Endothelial cell of umbilical vein (primary cell): ENCODE data around the gene TMEM61. TPM values are rescaled to one million over a fixed set of nuclear protein-coding genes. Genes with fewer than 3 reads are reported as not detected.
"Not testable (repeated sequence)": the region's sequence is repeated elsewhere in the genome, so short reads cannot be mapped to it uniquely, and the experiment has no call there.

Source experiments
- BruUV-seq: library from RNA; stranded (reverse); fragments of 400-500 nt; replicated peaks from 2 replicates; lab custom pipeline; 2021; lab: Mats Ljungman, UMichigan
- CTCF ChIA-PET: fragments of 300-600, 350-600 bp; sonication (Branson Sonifier 250); formaldehyde crosslinking; loops from one replicate; lab custom pipeline; 2021; ENCODE audit warnings: antibody characterized with exemption, inconsistent platforms; lab: Charles Lee
- POLR2A ChIA-PET: fragments of 300-600, 350-600 bp; sonication (Branson Sonifier 250); formaldehyde crosslinking; loops from one replicate; lab custom pipeline; 2021; ENCODE audit warnings: antibody characterized with exemption, inconsistent platforms; lab: Charles Lee
- DNase-seq: peaks from one replicate; pipeline ENCODE4 v3.0.0-alpha.2; 2011; ENCODE audit warnings: low read depth, low spot score
- FAIRE-seq: peaks from 2 replicates; lab custom pipeline; 2011; peaks lifted over from hg19 to GRCh38; lab: Jason Lieb, UNC
- H2AFZ ChIP-seq: 2 replicates; pipeline ENCODE4 v1.6.0; 2012; ENCODE audit warnings: low read depth, low read length, control low read depth, inconsistent platforms
- H3K27ac ChIP-seq: 2 replicates; pipeline ENCODE4 v1.5.1; 2011; ENCODE audit warnings: low read depth, mild to moderate bottlenecking, control low read depth, low read length, moderate library complexity; ENCODE audit not compliant: insufficient read depth
- H3K27me3 ChIP-seq, 2 experiments: 2 replicates each; pipeline versions ENCODE4 v1.6.0 to v1.6.1; 2011; ENCODE audit warnings: low read length in 2 of 2, mixed read lengths in 1 of 2; ENCODE audit not compliant: control insufficient read depth in 2 of 2, insufficient read depth in 2 of 2
- H3K36me3 ChIP-seq, 2 experiments: 2 replicates in 1 of 2; 3 replicates in 1 of 2; pipeline ENCODE4 v1.5.1; 2011; ENCODE audit warnings: low read length in 2 of 2, mild to moderate bottlenecking in 1 of 2, moderate library complexity in 1 of 2; ENCODE audit not compliant: control insufficient read depth in 2 of 2, insufficient read depth in 2 of 2; ENCODE audit errors: extremely low read depth in 1 of 2
- H3K4me1 ChIP-seq: 3 replicates; pipeline ENCODE4 v1.5.1; 2011; ENCODE audit warnings: mild to moderate bottlenecking, low read length; ENCODE audit not compliant: control insufficient read depth, insufficient read depth; ENCODE audit errors: extremely low read depth
- H3K4me2 ChIP-seq: 2 replicates; pipeline ENCODE4 v1.6.1; 2011; ENCODE audit warnings: low read length, control low read depth, mixed read lengths; ENCODE audit not compliant: insufficient read depth
- H3K4me3 ChIP-seq, 3 experiments: fragments of 200-600 bp in 1 of 3; sonication (generic), shearing (Covaris generic) in 1 of 3; replicated peaks in 1 of 3; 2 replicates each; pipeline ENCODE4 v1.5.1; 2011 to 2016; ENCODE audit warnings: control low read depth in 3 of 3, low read length in 3 of 3, mild to moderate bottlenecking in 2 of 3, inconsistent platforms in 1 of 3, low read depth in 1 of 3, moderate library complexity in 1 of 3; ENCODE audit not compliant: insufficient read depth in 1 of 3
- H3K79me2 ChIP-seq: 2 replicates; pipeline ENCODE4 v1.6.0; 2012; ENCODE audit warnings: low read length, inconsistent platforms; ENCODE audit not compliant: control insufficient read depth, insufficient read depth
- H3K9ac ChIP-seq: replicated peaks from 2 replicates; pipeline ENCODE3; 2011; ENCODE audit warnings: low read length, control low read depth; ENCODE audit not compliant: insufficient read depth; ENCODE audit errors: extremely low read depth
- H3K9me1 ChIP-seq: replicated peaks from 3 replicates; pipeline ENCODE4 v1.6.0; 2011; ENCODE audit warnings: mild to moderate bottlenecking, low read length; ENCODE audit not compliant: control insufficient read depth, insufficient read depth; ENCODE audit errors: extremely low read depth
- H3K9me3 ChIP-seq: replicated peaks from 2 replicates; pipeline ENCODE4 v1.5.1; 2012; ENCODE audit warnings: low read length, inconsistent platforms; ENCODE audit not compliant: control insufficient read depth, insufficient read depth
- H4K20me1 ChIP-seq: replicated peaks from 2 replicates; pipeline ENCODE3; 2011; ENCODE audit warnings: mild to moderate bottlenecking, low read length; ENCODE audit not compliant: control insufficient read depth, insufficient read depth; ENCODE audit errors: extremely low read depth
- CTCF ChIP-seq, 2 donors: IDR thresholded peaks; 1 replicate in 1 of 2; 2 replicates in 1 of 2; pipeline ENCODE4 v1.5.1; 2011; ENCODE audit warnings: low read length in 2 of 2, mild to moderate bottlenecking in 2 of 2, moderate library complexity in 2 of 2, control low read depth in 1 of 2, inconsistent platforms in 1 of 2, low read depth in 1 of 2; ENCODE audit not compliant: insufficient read depth in 1 of 2; ENCODE audit errors: extremely low read depth in 1 of 2
- EZH2 ChIP-seq: IDR thresholded peaks from 2 replicates; pipeline ENCODE4 v1.6.1; 2012; ENCODE audit warnings: borderline replicate concordance, low read depth, mild to moderate bottlenecking, moderate library complexity, low read length, inconsistent platforms; ENCODE audit not compliant: severe bottlenecking
- FOS ChIP-seq: IDR thresholded peaks from 2 replicates; pipeline ENCODE4 v1.6.1; 2011; ENCODE audit warnings: mild to moderate bottlenecking, low read length, moderate library complexity, borderline replicate concordance; ENCODE audit not compliant: insufficient read depth
- GATA2 ChIP-seq: IDR thresholded peaks from 2 replicates; pipeline ENCODE4 v1.7.0; 2011; ENCODE audit warnings: low read depth, mild to moderate bottlenecking, moderate library complexity, mixed read lengths, low read length; ENCODE audit not compliant: insufficient read length, insufficient read depth
- JUN ChIP-seq: IDR thresholded peaks from 2 replicates; pipeline ENCODE4 v1.6.1; 2011; ENCODE audit warnings: borderline replicate concordance, low read depth; ENCODE audit not compliant: insufficient read length, insufficient read depth
- MAX ChIP-seq: IDR thresholded peaks from 2 replicates; pipeline ENCODE4 v1.6.1; 2011; ENCODE audit not compliant: insufficient read depth, insufficient read length
- MYC ChIP-seq: IDR thresholded peaks from one replicate; pipeline ENCODE4 v1.6.1; 2011; ENCODE audit warnings: mild to moderate bottlenecking, low read depth, low read length
- POLR2A ChIP-seq: IDR thresholded peaks from 2 replicates; pipeline ENCODE4 v1.6.1; 2012; ENCODE audit warnings: low read depth, mild to moderate bottlenecking, control low read depth, low read length
- POLR2AphosphoS5 ChIP-seq: IDR thresholded peaks from 2 replicates; pipeline ENCODE4 v1.6.1; 2012; ENCODE audit warnings: low read depth, mild to moderate bottlenecking, control low read depth, low read length, moderate library complexity; ENCODE audit not compliant: insufficient read depth
- dilution Hi-C: fragments of 300-500 bp; cut with MboI; formaldehyde crosslinking; loops from one replicate; pipeline ENCODE4 v1.15.0; 2019; ENCODE audit warnings: low sequenced_read_pairs; ENCODE audit not compliant: extremely low pct_ligation_motif_present
- intact Hi-C: fragments of 100-400 bp; cut with micrococcal nuclease; formaldehyde crosslinking; loops from one replicate; pipeline ENCODE4 v1.10.0; 2022
- polyA plus RNA-seq, 4 experiments: library from polyadenylated mRNA; depleted of rRNA in 3 of 4; stranded (reverse) in 3 of 4; unstranded in 1 of 4; fragments of >200 nt; gene quantifications; 2 replicates each; pipeline versions ENCODE4 v1.2.1 to v1.2.3, GENCODE V29; 2011 to 2012; ENCODE audit warnings: missing spikeins in 1 of 4
- total RNA-seq: library from RNA; stranded (reverse); gene quantifications from 2 replicates; pipeline ENCODE4 v1.2.3, GENCODE V29; 2021

TMEM61 gene
- total and polyA plus RNA-seq, 2 donors (not counting 3 experiments of a cell fraction or from before 2014, with no cell fraction given): not detected

DNA sequence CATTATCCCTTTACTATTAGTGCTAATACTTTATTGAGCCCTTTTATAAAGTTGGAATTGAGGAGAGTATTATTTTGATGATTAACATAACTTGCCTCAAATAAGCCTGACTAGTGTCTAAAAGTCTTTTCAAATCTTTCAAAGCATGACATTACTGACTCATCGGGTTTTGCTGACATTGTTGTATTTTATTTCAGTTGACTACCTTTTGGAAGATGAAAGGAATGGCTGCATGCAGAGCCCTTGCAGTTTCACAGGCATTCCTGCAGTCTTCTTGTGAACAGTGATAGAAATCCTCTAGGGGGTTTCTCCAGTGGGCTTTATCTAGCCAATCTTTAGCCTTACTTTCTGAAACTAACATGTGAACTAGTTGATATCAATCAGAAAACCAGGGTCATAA, 43.0 kb upstream of the TMEM61 start:
- Histone ChIP-seq H4K20me1 (no peaks in the 10 kb centered on the region), H3K27ac (no peak overlapping the region), H3K79me2 (no peaks in the 10 kb centered on the region), H3K27me3 (peaks cover 2 to 8% of the 10 kb centered on the region in 2 experiments), H3K4me3 (no peak overlapping the region), H3K4me1 (peaks cover 6% of the 10 kb centered on the region), H3K9me1 (no peaks in the 10 kb centered on the region), H3K36me3 (no peaks in the 10 kb centered on the region), H3K9ac (no peak overlapping the region), H2AFZ (no peak overlapping the region), H3K9me3 (no peaks in the 10 kb centered on the region), H3K4me2 (no peak overlapping the region)
- POLR2A ChIA-PET: no interaction called here
- no peak for DNase-seq
- CTCF ChIA-PET: interaction anchor here (1.3 to 16.7 kb wide), 3 partner anchors 13 to 84 kb away, joined by 8 to 918 read pairs (median 35); partner anchors contain the start of genes BSND and TMEM61
- BruUV-seq: no TSS peak
- dilution Hi-C loops: loop anchor here (10.0 kb wide), 1 partner anchor 67 kb away; no protein-coding TSS in a partner anchor
- no peak for FAIRE-seq
- TF ChIP-seq POLR2A (no peak), EZH2 (no peak), POLR2AphosphoS5 (no peak), MAX (no peak), JUN (no peak), GATA2 (no peak), CTCF (IDR thresholded peaks at IDR 0.05; ENCODE audit: extremely low read depth in 1 of 2, insufficient read depth in 1 of 2, low read depth in 1 of 2, low read length in 2 of 2) (no peak), MYC (no peak), FOS (no peak)
- intact Hi-C loops: no loop called here

- POLR2A ChIA-PET, FAIRE-seq, intact Hi-C loops, DNase-seq, H3K27me3 ChIP-seq, BruUV-seq, H3K4me1 ChIP-seq, H4K20me1 ChIP-seq, H3K27ac ChIP-seq, H3K4me3 ChIP-seq, H3K9me1 ChIP-seq, H3K9ac ChIP-seq, H3K79me2 ChIP-seq, H3K36me3 ChIP-seq, H3K9me3 ChIP-seq, H3K4me2 ChIP-seq, H2AFZ ChIP-seq: not testable (repeated sequence)
- CTCF ChIA-PET: interaction anchor here (2.8 to 16.7 kb wide), 3 partner anchors 11 to 83 kb away, joined by 17 to 918 read pairs (median 35); partner anchors contain the start of genes BSND and TMEM61
- dilution Hi-C loops: loop anchor here (10.0 kb wide), 1 partner anchor 66 kb away; no protein-coding TSS in a partner anchor
These were observed 41.5 kb upstream of the TMEM61 start for GRCh38 chr1:54938955-54939354.
